Neural progenitor cell (in vitro differentiated cells): ENCODE measurements around the gene ARHGAP19. TPM values are rescaled to one million over a fixed set of nuclear protein-coding genes. Genes with fewer than 3 reads are reported as not detected.

Experiments
- DNase-seq: peaks from one replicate; pipeline ENCODE4 v3.0.0-alpha.2; 2016; ENCODE audit warnings: low spot score
- H2AFZ ChIP-seq: fragments of 200-600 bp; sonication (generic); replicated peaks from 2 replicates; pipeline ENCODE4 v1.6.1; 2016; ENCODE audit warnings: antibody characterized with exemption
- H3F3A ChIP-seq: fragments of 200-600 bp; sonication (generic); 2 replicates; pipeline ENCODE4 v1.6.1; 2016; ENCODE audit warnings: antibody characterized with exemption, low read depth
- H3K27ac ChIP-seq: fragments of 200-600 bp; sonication (generic); 2 replicates; pipeline ENCODE4 v1.5.1; 2016; ENCODE audit warnings: mild to moderate bottlenecking
- H3K27me3 ChIP-seq: fragments of 200-600 bp; sonication (generic); 2 replicates; pipeline ENCODE4 v1.6.1; 2016; ENCODE audit warnings: mild to moderate bottlenecking, moderate library complexity
- H3K36me3 ChIP-seq: fragments of 200-600 bp; sonication (generic); 2 replicates; pipeline ENCODE4 v1.5.1; 2016
- H3K4me1 ChIP-seq: fragments of 200-600 bp; sonication (generic); 2 replicates; pipeline ENCODE4 v1.6.1; 2016; ENCODE audit warnings: mixed run types
- H3K4me2 ChIP-seq: fragments of 200-600 bp; sonication (generic); 2 replicates; pipeline ENCODE4 v1.6.1; 2016
- H3K4me3 ChIP-seq: fragments of 200-600 bp; sonication (generic); 2 replicates; pipeline ENCODE4 v1.5.1; 2016
- H3K79me2 ChIP-seq: fragments of 200-600 bp; sonication (generic); 2 replicates; pipeline ENCODE4 v1.6.1; 2016; ENCODE audit warnings: low read depth
- H3K9ac ChIP-seq: fragments of 200-600 bp; sonication (generic); 2 replicates; pipeline ENCODE4 v1.6.1; 2016
- H3K9me3 ChIP-seq: fragments of 200-600 bp; sonication (generic); 2 replicates; pipeline ENCODE4 v1.5.1; 2016; ENCODE audit warnings: low read depth
- H4K20me1 ChIP-seq: fragments of 200-600 bp; sonication (generic); 2 replicates; pipeline ENCODE4 v1.6.1; 2016; ENCODE audit warnings: low read depth
- H3K27ac Mint-ChIP-seq: 3 replicates; pipeline ENCODE4 v1.8.0; 2021; ENCODE audit warnings: mixed read lengths
- H3K27me3 Mint-ChIP-seq: 2 replicates; pipeline ENCODE4 v1.8.0; 2022; ENCODE audit warnings: low read depth, mild to moderate bottlenecking, inconsistent platforms, moderate library complexity, mixed read lengths; ENCODE audit not compliant: insufficient read depth
- H3K36me3 Mint-ChIP-seq: 3 replicates; pipeline ENCODE4 v1.8.0; 2021; ENCODE audit warnings: mixed read lengths
- H3K4me1 Mint-ChIP-seq: 3 replicates; pipeline ENCODE4 v1.8.0; 2021; ENCODE audit warnings: mixed read lengths
- H3K4me3 Mint-ChIP-seq: 3 replicates; pipeline ENCODE4 v1.8.0; 2021; ENCODE audit warnings: mild to moderate bottlenecking, moderate library complexity, mixed read lengths
- H3K9me3 Mint-ChIP-seq: 3 replicates; pipeline ENCODE4 v1.8.0; 2020; ENCODE audit warnings: mixed read lengths
- EZH2 ChIP-seq: fragments of 200-600 bp; sonication (generic); IDR thresholded peaks from 2 replicates; pipeline ENCODE4 v1.6.1; 2017; ENCODE audit warnings: antibody characterized with exemption, mild to moderate bottlenecking, moderate library complexity
- EZH2phosphoT487 ChIP-seq: fragments of 200-600 bp; sonication (generic); IDR thresholded peaks from 2 replicates; pipeline ENCODE4 v1.6.1; 2017; ENCODE audit warnings: antibody characterized with exemption
- total RNA-seq: library from RNA; depleted of rRNA; stranded (reverse); fragments of >200 nt; gene quantifications from 2 replicates; pipeline ENCODE4 v1.2.3, GENCODE V29; 2015; ENCODE audit warnings: low replicate concordance
- TF ChIP-seq, protein P1 (sequence below): fragments of 200-600 bp; sonication (generic); IDR thresholded peaks from 2 replicates; pipeline ENCODE4 v1.5.1; 2017; ENCODE audit warnings: antibody characterized with exemption, mild to moderate bottlenecking

Gene ARHGAP19
- total RNA-seq, 1 donor from 2014 or later: 88.8 TPM

DNA sequence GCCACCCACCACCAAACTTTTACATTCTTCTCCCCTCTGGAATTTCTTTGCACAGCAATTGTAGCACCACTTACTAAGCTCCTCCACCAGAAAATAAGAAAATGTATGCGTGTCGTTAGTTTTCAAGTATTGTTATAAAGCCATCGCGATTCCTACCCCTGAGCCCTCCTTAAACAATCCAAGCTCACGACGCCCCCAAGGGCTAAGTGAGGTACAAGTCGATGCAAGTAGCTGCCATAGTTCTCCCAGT is 40.8 kb upstream of the ARHGAP19 start:
- Histone ChIP-seq H3K4me3 (peak overlapping the region; percentile 70), H3K27me3 (no peaks in the 10 kb centered on the region), H4K20me1 (peaks cover 52% of the 10 kb centered on the region), H3K9me3 (no peaks in the 10 kb centered on the region), H2AFZ (peak overlapping the region; percentile 38), H3K27ac (no peak overlapping the region), H3K4me2 (peak overlapping the region; percentile 98), H3K9ac (peak overlapping the region; percentile 34), H3F3A (peaks cover 59% of the 10 kb centered on the region), H3K4me1 (peaks cover 41% of the 10 kb centered on the region), H3K79me2 (peaks cover 57% of the 10 kb centered on the region), H3K36me3 (no peaks in the 10 kb centered on the region)
- Mint-ChIP-seq H3K27ac (peak overlapping the region; percentile 4), H3K9me3 (no peaks in the 10 kb centered on the region), H3K27me3 (peaks cover 21% of the 10 kb centered on the region), H3K4me1 (peaks cover 44% of the 10 kb centered on the region), H3K4me3 (peak overlapping the region; percentile 90), H3K36me3 (peaks cover 3% of the 10 kb centered on the region)
- TF ChIP-seq EZH2phosphoT487: no peak
- TF ChIP-seq, protein P1, sequence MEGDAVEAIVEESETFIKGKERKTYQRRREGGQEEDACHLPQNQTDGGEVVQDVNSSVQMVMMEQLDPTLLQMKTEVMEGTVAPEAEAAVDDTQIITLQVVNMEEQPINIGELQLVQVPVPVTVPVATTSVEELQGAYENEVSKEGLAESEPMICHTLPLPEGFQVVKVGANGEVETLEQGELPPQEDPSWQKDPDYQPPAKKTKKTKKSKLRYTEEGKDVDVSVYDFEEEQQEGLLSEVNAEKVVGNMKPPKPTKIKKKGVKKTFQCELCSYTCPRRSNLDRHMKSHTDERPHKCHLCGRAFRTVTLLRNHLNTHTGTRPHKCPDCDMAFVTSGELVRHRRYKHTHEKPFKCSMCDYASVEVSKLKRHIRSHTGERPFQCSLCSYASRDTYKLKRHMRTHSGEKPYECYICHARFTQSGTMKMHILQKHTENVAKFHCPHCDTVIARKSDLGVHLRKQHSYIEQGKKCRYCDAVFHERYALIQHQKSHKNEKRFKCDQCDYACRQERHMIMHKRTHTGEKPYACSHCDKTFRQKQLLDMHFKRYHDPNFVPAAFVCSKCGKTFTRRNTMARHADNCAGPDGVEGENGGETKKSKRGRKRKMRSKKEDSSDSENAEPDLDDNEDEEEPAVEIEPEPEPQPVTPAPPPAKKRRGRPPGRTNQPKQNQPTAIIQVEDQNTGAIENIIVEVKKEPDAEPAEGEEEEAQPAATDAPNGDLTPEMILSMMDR: peak; percentile 37
- TF ChIP-seq EZH2: no peak
- peak; percentile 62 for DNase-seq

DNA sequence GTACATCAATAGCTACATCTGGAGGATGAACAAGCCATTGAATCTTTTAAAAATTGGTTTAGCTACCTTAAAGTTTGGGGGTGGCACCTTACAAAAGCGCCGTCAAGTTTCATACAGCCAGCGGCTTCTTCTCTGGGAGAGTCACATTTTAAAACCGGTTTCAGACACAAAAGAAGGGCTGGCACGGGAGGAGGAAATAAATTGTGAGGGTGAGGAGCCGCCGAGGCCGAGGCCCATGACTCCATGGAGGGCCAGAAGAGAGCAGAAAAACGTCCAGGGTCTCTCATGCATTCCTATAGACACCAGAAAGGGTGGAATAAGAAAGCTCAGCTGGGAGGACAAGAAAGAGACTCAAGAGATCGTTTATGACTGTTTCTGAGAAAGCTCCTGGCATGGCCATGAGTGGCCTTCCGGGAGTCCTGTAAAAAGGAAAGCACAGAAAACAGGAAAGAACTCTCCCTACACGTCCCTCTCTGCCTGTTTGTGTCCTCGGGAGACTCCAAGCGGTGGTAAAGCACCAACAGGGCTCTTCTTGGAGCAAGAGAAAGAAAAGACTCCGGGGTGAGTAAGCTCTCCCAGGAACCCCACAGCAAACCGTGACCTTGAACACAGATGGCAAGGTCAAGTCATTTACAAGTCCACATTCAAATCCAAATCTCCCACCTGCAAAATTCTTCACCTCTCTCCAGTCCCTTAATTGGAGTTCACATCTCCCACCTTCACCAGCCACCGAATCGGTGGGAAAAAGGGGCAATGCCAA is 40.3 kb upstream of the ARHGAP19 start:
- H3K9ac ChIP-seq: no peak overlapping the region
- no peak overlapping the region for H3K27ac ChIP-seq
- Mint-ChIP-seq H3K4me3 (peak overlapping the region; percentile 90), H3K27ac (peak overlapping the region; percentile 4), H3K27me3 (peaks cover 21% of the 10 kb centered on the region), H3K36me3 (peaks cover 4% of the 10 kb centered on the region), H3K4me1 (peaks cover 40% of the 10 kb centered on the region), H3K9me3 (no peaks in the 10 kb centered on the region)
- H3K4me3 ChIP-seq: peak overlapping the region; percentile 70
- peaks cover 50% of the 10 kb centered on the region for H4K20me1 ChIP-seq
- DNase-seq: peak; percentile 62
- H3K4me1 ChIP-seq: peaks cover 36% of the 10 kb centered on the region
- no peak overlapping the region for H2AFZ ChIP-seq
- H3K79me2 ChIP-seq: peaks cover 57% of the 10 kb centered on the region
- peak overlapping the region; percentile 98 for H3K4me2 ChIP-seq
- TF ChIP-seq EZH2 (no peak), EZH2phosphoT487 (no peak)
- TF ChIP-seq, protein P1: no peak
- H3F3A ChIP-seq: peaks cover 59% of the 10 kb centered on the region
- H3K27me3 ChIP-seq: no peaks in the 10 kb centered on the region
- no peaks in the 10 kb centered on the region for H3K9me3 ChIP-seq
- no peaks in the 10 kb centered on the region for H3K36me3 ChIP-seq

DNA sequence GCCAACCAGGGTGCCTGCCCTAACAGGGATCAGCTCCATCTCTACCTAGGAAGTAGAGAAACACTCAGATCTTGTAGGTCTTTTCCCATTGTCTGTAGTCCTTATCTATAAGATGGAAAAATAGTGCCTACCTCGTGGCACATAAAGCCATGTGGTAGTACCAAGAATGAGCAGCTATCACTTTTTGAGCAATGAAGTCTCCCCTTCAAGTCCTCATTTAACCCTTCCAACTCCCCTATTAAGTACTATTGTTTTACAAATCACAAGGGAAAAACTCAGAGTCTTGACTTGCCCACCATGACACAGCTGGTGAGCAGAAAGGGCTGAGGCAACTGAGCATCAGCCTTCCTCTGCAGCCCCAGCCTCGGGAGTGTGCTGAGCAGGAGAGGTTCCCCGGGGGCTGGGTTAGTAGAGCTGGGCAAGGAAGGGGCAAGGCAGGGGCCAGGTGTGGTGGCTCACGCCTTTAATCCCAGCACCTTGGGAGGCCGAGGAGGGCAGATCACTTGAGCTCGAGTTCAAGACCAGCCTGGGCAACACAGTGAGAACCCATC is 38.8 kb upstream of the ARHGAP19 start:
- TF ChIP-seq EZH2phosphoT487: no peak
- no peak for TF ChIP-seq EZH2
- TF ChIP-seq, protein P1: no peak
- no peak for DNase-seq
- H3K9me3 ChIP-seq: no peaks in the 10 kb centered on the region
- H3K27ac ChIP-seq: no peak overlapping the region
- H3K9ac ChIP-seq: no peak overlapping the region
- peaks cover 50% of the 10 kb centered on the region for H4K20me1 ChIP-seq
- Mint-ChIP-seq H3K9me3 (no peaks in the 10 kb centered on the region), H3K27me3 (peaks cover 19% of the 10 kb centered on the region), H3K27ac (no peak overlapping the region), H3K4me3 (peak overlapping the region; percentile 57), H3K4me1 (peaks cover 25% of the 10 kb centered on the region), H3K36me3 (peaks cover 4% of the 10 kb centered on the region)
- no peaks in the 10 kb centered on the region for H3K27me3 ChIP-seq
- no peak overlapping the region for H2AFZ ChIP-seq
- H3K36me3 ChIP-seq: no peaks in the 10 kb centered on the region
- peak overlapping the region; percentile 70 for H3K4me3 ChIP-seq
- peaks cover 24% of the 10 kb centered on the region for H3K4me1 ChIP-seq
- peaks cover 57% of the 10 kb centered on the region for H3K79me2 ChIP-seq
- peak overlapping the region; percentile 98 for H3K4me2 ChIP-seq
- H3F3A ChIP-seq: peaks cover 43% of the 10 kb centered on the region
